Stomach smooth muscle (tissue), 2 donors: ENCODE measurements around the gene AXIN1.

Experiments
- H3K27ac ChIP-seq: one replicate; pipeline ENCODE4 v1.7.0; 2013; ENCODE audit warnings: mild to moderate bottlenecking, low read length, inconsistent platforms
- H3K27me3 ChIP-seq, 2 donors: one replicate each; pipeline ENCODE4 v1.7.0; 2013; ENCODE audit warnings: low read length in 2 of 2; ENCODE audit not compliant: insufficient read depth in 2 of 2, control insufficient read depth in 1 of 2
- H3K36me3 ChIP-seq, 2 donors: one replicate each; pipeline ENCODE4 v1.7.0; 2013; ENCODE audit warnings: low read length in 2 of 2; ENCODE audit not compliant: control insufficient read depth in 2 of 2, insufficient read depth in 2 of 2
- H3K4me1 ChIP-seq: one replicate; pipeline ENCODE4 v1.7.0; 2013; ENCODE audit warnings: low read length; ENCODE audit not compliant: control insufficient read depth, insufficient read depth
- H3K4me3 ChIP-seq, 2 donors: one replicate each; pipeline ENCODE4 v1.7.0; 2013; ENCODE audit warnings: low read length in 2 of 2
- H3K9ac ChIP-seq, 2 donors: one replicate each; pipeline ENCODE4 v1.7.0; 2013; ENCODE audit warnings: low read length in 2 of 2, mild to moderate bottlenecking in 1 of 2
- H3K9me3 ChIP-seq, 2 donors: one replicate each; pipeline ENCODE4 v1.7.0; 2013; ENCODE audit warnings: low read length in 2 of 2; ENCODE audit not compliant: control insufficient read depth in 2 of 2
- donor health status: healthy.
- donor health status: Pancreatic carcinoma.

Gene AXIN1

DNA sequence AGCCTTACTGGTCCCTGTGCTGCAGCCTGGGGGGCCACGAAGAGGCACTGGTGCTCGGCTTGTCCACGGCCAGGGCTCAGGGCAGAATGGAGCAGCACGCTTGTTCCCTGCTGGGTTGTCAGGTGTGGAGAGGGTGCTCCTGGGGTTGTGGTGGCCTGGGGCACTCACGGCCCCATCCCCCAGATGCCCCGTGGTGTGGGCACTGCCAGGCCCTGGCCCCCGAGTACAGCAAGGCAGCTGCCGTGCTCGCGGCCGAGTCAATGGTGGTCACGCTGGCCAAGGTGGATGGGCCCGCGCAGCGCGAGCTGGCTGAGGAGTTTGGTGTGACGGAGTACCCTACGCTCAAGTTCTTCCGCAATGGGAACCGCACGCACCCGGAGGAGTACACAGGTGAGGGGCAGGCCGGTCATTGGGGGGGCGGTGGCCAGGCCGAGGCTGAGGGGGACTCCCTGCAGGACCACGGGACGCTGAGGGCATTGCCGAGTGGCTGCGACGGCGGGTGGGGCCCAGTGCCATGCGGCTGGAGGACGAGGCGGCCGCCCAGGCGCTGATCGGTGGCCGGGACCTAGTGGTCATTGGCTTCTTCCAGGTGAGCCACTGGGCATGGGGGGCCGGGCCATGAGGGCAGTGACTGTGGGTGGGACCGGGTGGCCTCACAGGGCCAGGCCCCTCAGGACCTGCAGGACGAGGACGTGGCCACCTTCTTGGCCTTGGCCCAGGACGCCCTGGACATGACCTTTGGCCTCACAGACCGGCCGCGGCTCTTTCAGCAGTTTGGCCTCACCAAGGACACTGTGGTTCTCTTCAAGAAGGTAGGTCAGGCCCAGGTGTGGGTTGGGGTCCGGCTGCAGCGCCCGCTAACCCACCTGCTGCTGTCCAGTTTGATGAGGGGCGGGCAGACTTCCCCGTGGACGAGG lies 68.1 kb downstream of the AXIN1 start:
- no peak overlapping the region for H3K4me3 ChIP-seq

DNA sequence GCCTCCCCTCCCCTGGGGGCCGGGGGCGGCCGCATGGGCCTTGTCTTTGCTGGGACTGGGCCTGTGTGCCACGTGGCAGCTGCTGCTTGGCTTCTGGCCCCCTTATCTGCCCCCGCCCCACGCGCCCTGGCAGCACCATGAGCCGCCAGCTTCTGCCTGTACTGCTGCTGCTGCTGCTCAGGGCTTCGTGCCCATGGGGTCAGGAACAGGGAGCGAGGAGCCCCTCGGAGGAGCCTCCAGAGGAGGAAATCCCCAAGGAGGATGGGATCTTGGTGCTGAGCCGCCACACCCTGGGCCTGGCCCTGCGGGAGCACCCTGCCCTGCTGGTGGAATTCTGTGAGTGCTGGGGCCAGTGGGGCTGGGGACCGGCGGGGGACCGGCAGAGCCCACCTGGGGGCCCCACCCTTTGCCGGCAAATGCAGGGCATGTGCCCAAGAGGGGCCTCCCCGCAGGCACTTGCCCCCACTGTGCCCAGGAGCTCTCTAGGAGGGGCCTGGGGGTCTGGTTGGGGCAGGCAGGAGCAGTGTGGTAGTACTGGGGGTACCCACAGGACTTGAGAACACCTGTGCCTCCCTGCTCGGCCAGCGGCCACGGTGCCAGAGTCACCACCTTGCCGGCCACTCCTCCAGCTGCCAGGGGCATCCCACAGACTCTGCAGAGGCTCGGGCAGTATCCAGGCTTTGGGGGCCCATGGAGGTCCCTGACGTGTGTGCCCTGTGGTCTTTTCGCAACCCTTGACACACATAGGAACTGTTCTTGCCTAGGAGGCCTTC lies 69.3 kb downstream of the AXIN1 start, which contains the start of gene PDIA2:
Gene PDIA2, plus strand, starts transcription at position 132 of the 773 bp plus-strand sequence. Its CDS starts 6 bp downstream, at position 138.
- H3K27ac ChIP-seq = no peak within 1 kb of the TSS
- H3K27me3 ChIP-seq = peaks cover 6 to 23% of the 10 kb centered on the region in 2 donors
- no peaks in the 10 kb centered on the region for H3K9me3 ChIP-seq
- peaks cover 0 to 3% of the 10 kb centered on the region in 2 donors for H3K36me3 ChIP-seq
- peaks cover 13% of the 10 kb centered on the region for H3K4me1 ChIP-seq
- no peak within 1 kb of the TSS for H3K4me3 ChIP-seq
- no peak within 1 kb of the TSS for H3K9ac ChIP-seq

More for the DNA sequence above, 68.1 kb downstream of the AXIN1 start:
- H3K27me3 ChIP-seq = peaks cover 6 to 20% of the 10 kb centered on the region in 2 donors
- H3K27ac ChIP-seq = no peak overlapping the region
- no peak overlapping the region for H3K9ac ChIP-seq
- H3K36me3 ChIP-seq = peaks cover 0 to 5% of the 10 kb centered on the region in 2 donors
- no peaks in the 10 kb centered on the region for H3K9me3 ChIP-seq
- peaks cover 13% of the 10 kb centered on the region for H3K4me1 ChIP-seq

DNA sequence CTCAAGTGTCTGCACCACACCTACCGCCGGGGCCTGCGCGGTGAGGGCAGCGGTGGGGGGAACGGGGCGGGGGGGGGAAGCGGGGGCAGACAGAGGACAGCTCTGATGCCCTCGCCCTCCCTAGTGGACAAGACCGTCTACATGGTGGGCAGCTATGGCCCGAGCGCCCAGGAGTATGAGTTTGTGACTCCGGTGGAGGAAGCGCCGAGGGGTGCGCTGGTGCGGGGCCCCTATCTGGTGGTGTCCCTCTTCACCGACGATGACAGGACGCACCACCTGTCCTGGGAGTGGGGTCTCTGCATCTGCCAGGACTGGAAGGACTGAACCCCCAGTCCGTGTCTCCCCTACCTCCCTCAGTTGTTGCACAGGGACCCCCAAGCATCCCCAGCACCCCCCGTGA lies 70.0 kb downstream of the AXIN1 start:
- Histone ChIP-seq H3K9me3 (no peaks in the 10 kb centered on the region), H3K27me3 (peaks cover 6 to 23% of the 10 kb centered on the region in 2 donors), H3K36me3 (peaks cover 0 to 2% of the 10 kb centered on the region in 2 donors), H3K27ac (no peak overlapping the region), H3K4me3 (no peak overlapping the region), H3K4me1 (peaks cover 13% of the 10 kb centered on the region), H3K9ac (no peak overlapping the region)

DNA sequence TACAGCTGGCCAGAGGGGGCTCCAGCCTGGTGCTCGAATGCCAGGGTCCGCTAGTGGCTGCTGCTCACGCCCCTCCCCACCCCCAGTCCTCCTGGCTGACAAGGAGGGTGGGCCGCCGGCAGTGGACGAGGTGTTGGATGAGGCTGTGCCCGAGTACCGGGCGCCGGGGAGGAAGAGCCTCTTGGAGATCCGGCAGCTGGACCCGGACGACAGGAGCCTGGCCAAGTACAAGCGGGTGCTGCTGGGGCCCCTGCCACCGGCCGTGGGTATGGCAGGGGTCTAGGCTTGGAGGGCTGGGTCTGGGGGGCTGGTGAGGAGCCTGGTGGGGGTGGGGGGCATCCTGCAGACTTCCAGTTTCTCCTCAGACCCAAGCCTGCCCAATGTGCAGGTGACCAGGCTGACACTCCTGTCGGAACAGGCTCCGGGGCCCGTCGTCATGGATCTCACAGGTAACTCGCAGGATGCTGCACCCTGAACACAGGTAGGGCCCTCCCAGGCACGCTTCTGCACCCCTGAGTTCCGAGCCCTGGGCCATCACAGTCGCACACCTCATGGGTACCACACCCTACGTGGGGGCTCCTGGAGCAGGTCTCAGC lies 70.8 kb downstream of the AXIN1 start:
- Histone ChIP-seq H3K36me3 (peaks cover 0 to 2% of the 10 kb centered on the region in 2 donors), H3K9ac (no peak overlapping the region), H3K4me3 (no peak overlapping the region), H3K27ac (no peak overlapping the region), H3K27me3 (peaks cover 6 to 23% of the 10 kb centered on the region in 2 donors), H3K9me3 (no peaks in the 10 kb centered on the region), H3K4me1 (peaks cover 13% of the 10 kb centered on the region)

DNA sequence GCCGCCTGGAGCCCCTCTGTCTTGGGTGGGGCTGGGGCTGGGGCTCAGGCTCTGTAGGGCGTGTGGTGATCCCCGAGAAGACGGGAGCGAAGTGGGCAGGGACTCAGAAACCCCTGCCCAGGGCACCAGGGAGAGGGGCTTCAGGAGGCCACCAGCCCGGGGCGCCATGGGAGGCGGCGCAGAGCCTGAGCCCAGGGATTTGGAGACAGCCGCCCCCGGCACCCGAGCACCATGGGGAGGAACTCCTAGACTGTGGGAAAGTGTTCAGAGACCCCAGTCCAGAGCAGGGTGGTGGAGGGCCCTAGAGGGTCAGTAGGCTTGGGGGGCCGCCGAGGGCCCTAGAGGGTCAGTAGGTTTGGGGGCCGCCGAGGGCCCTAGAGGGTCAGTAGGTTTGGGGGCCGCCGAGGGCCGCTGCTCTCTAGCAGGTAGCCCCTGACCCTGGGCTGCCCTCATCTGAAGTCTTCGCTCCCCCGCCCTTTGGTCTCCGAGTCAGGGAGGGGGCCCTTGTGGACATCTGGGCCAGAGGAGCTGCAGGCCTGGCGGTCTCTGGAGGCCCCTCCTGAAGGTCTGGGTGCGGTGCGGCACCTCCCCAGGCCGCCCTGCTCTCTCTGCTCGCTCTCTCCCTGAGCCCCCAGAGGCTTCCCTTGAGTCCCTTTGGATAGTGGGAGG lies 71.4 kb downstream of the AXIN1 start:
- peaks cover 14% of the 10 kb centered on the region for H3K4me1 ChIP-seq
- H3K27ac ChIP-seq = no peak overlapping the region
- no peaks in the 10 kb centered on the region for H3K9me3 ChIP-seq
- peaks cover 6 to 23% of the 10 kb centered on the region in 2 donors for H3K27me3 ChIP-seq
- no peak overlapping the region for H3K9ac ChIP-seq
- peak overlapping the region in 1 of 2 donors; percentile 47 for H3K4me3 ChIP-seq
- H3K36me3 ChIP-seq = no peaks in the 10 kb centered on the region

DNA sequence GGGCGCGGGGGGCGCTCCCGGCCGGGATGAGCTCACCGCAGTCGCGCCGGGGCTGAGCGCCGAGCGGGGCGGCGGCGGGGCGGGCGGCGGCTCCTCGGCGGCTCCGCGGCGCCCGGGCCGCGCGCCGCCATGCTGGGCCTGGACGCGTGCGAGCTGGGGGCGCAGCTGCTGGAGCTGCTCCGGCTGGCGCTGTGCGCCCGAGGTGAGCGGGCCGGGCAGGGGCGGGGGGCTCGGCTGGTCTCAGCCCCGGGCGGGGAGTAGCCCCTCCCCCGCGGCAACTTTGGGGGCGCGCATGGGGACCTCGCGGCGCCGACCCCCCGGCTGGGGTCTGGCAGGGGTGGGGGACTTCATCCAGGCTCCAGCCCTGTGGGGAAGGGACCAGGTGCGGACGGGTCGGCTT lies 72.0 kb downstream of the AXIN1 start, which contains the start of gene ARHGDIG:
Gene ARHGDIG, plus strand, starts transcription at position 40 of the 400 bp plus-strand sequence. Its CDS starts 90 bp downstream, at position 130.
- Histone ChIP-seq H3K9me3 (no peaks in the 10 kb centered on the region), H3K27me3 (peaks cover 6 to 23% of the 10 kb centered on the region in 2 donors), H3K36me3 (no peaks in the 10 kb centered on the region), H3K4me3 (peak within 1 kb of the TSS in 1 of 2 donors; percentile 47), H3K4me1 (peaks cover 15% of the 10 kb centered on the region), H3K9ac (no peak within 1 kb of the TSS), H3K27ac (no peak within 1 kb of the TSS)

DNA sequence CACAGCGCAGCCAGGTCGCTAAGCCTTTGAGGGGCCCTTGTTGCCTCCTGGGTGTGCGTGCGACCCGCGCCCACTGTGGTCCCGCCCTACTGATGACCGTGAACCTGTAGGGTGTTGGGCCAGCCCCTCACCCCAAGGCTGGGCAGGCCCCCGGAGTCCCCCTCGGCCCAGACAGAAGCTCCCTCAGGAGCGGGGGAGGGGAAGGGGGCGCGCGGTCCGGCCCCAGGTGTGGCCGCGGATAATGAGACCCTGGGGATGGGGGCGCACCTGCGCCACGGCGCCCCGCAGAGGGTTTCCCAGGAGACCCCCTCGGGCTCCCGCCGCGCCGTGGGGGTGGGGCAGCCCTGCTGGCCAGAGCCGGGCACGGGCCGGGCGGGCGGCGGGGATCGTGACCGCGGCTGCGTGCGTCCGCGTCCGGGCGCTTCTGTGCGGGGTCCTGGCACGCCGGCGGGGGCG lies 72.5 kb downstream of the AXIN1 start:
- Histone ChIP-seq H3K4me3 (no peak overlapping the region), H3K9ac (no peak overlapping the region), H3K36me3 (no peaks in the 10 kb centered on the region), H3K27ac (no peak overlapping the region), H3K9me3 (no peaks in the 10 kb centered on the region), H3K27me3 (peaks cover 6 to 25% of the 10 kb centered on the region in 2 donors), H3K4me1 (peaks cover 19% of the 10 kb centered on the region)

DNA sequence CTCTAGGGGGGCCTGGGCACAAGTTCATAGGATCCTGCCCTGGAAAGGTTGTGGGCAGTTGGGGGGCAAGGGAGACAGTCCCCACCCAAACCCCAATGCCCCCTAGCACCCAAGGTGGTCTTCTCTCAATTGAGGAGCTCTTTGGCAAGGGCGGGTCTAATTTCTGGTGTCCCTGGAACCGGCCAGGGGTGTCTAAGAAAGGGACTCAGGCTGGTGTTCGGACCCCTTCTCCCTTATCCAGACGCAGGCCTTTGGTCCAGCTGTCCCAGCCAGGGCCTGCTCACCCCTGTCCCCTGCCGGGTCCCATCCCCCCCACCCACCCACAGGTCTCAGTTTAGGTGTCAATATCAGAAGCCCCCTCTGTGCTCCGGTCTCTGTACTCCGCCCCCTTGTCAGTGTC lies 73.0 kb downstream of the AXIN1 start:
- H3K4me1 ChIP-seq = peaks cover 21% of the 10 kb centered on the region
- H3K9ac ChIP-seq = no peak overlapping the region
- H3K4me3 ChIP-seq = no peak overlapping the region
- H3K36me3 ChIP-seq = no peaks in the 10 kb centered on the region
- H3K9me3 ChIP-seq = no peaks in the 10 kb centered on the region
- H3K27ac ChIP-seq = no peak overlapping the region
- H3K27me3 ChIP-seq = peaks cover 6 to 27% of the 10 kb centered on the region in 2 donors

DNA sequence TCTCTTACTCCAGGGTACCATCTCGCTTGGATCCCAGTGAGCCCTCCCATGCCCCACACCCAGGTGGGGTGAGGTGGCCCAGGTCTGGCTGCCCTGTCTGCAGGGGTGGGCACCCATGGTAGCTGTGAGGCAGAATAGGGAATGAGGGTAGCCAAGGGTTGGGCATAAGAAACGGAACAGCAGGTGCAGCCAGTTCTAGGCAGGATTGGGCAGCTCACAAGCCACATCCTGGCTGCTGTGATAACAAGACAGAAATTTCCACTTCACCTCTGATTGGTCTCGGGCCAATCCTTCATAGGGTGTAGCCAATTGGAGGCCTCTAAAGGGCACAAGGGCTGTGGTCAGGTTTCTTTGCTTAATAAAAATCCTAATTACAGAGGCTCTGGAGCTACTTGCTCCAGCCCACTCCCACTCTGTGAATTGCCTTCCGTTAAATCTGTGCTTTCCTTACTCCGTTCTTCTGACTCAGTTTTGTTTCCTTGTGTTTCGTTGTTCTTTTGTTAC lies 73.6 kb downstream of the AXIN1 start:
- H3K27ac ChIP-seq = no peak overlapping the region
- H3K9ac ChIP-seq = no peak overlapping the region
- H3K36me3 ChIP-seq = no peaks in the 10 kb centered on the region
- no peaks in the 10 kb centered on the region for H3K9me3 ChIP-seq
- peaks cover 21% of the 10 kb centered on the region for H3K4me1 ChIP-seq
- no peak overlapping the region for H3K4me3 ChIP-seq
- peaks cover 8 to 32% of the 10 kb centered on the region in 2 donors for H3K27me3 ChIP-seq
